LNCaP clone FGC (cell line): ENCODE results near the gene SCPEP1.
"Not testable (repeated sequence)": the region's sequence is repeated elsewhere in the genome, so short reads cannot be mapped to it uniquely, and the experiment has no call there.

Experiments
- DNase-seq: peaks from one replicate; pipeline ENCODE4 v3.0.0-alpha.2; 2011; ENCODE audit warnings: low read depth
- H3K4me3 ChIP-seq: 2 replicates; pipeline ENCODE4 v1.5.1; 2011; ENCODE audit warnings: mild to moderate bottlenecking, low read depth, low read length, control low read depth
- TF ChIP-seq, protein P1 (sequence below): IDR thresholded peaks from 2 replicates; pipeline ENCODE4 v1.5.1; 2012; ENCODE audit warnings: mild to moderate bottlenecking; ENCODE audit not compliant: control insufficient read depth, insufficient read depth; ENCODE audit errors: extremely low read depth

The SCPEP1 gene

DNA sequence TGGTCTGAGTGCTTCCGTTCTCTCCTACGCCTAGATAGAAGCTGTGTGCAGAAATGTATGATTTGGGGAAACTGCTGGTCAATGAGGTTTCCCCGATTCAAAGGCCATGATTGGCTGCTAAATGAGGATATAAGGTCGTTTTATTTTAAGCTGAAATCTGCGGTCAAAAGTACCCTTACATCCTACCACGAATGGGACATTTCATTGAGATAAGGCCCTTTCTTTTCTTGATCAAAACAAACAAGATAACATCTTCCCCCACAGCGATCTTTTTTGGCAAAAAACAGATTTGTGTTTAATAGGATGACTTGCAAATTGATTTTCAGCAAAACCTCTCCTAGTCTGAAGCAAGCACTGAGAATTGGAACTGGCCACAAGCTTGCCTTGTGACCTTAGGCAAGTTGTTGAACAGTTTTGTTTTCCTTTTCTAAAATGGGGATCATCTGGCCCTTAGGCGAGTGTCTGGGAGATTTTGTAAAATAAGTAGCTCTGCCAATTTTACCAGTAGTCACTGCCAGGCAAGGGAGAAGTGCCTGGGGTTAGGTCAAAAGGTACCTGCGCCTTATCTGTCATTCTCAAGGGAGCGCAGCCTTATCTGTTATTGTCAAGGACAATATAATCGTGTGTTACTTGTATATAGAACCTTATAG, 635 bp downstream of the SCPEP1 start:
- H3K4me3 ChIP-seq, result peak overlapping the region; percentile 54
- DNase-seq, result no peak
- TF ChIP-seq, protein P1, sequence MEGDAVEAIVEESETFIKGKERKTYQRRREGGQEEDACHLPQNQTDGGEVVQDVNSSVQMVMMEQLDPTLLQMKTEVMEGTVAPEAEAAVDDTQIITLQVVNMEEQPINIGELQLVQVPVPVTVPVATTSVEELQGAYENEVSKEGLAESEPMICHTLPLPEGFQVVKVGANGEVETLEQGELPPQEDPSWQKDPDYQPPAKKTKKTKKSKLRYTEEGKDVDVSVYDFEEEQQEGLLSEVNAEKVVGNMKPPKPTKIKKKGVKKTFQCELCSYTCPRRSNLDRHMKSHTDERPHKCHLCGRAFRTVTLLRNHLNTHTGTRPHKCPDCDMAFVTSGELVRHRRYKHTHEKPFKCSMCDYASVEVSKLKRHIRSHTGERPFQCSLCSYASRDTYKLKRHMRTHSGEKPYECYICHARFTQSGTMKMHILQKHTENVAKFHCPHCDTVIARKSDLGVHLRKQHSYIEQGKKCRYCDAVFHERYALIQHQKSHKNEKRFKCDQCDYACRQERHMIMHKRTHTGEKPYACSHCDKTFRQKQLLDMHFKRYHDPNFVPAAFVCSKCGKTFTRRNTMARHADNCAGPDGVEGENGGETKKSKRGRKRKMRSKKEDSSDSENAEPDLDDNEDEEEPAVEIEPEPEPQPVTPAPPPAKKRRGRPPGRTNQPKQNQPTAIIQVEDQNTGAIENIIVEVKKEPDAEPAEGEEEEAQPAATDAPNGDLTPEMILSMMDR, result no peak

DNA sequence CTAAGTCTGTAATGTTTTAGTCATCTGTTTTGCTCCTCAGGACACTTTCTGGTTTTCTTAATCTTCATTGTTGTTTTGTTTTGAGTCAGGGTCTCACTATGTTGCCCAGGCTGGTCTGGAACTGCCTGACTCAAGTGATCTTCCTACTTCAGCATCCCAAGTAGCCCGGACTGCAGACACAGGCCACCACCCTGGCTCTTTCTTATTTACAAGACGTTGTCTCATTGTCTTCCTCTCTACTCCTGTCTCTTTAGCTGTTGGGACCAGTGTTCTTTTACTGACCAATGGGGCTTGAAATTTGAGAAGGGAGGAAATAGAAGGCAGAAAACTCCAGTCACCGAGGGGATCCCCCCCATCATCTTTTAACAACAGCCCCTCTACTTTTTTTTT, 1.2 kb downstream of the SCPEP1 start:
- H3K4me3 ChIP-seq, result peak overlapping the region; percentile 54
- no peak for DNase-seq
- TF ChIP-seq, protein P1, result no peak

DNA sequence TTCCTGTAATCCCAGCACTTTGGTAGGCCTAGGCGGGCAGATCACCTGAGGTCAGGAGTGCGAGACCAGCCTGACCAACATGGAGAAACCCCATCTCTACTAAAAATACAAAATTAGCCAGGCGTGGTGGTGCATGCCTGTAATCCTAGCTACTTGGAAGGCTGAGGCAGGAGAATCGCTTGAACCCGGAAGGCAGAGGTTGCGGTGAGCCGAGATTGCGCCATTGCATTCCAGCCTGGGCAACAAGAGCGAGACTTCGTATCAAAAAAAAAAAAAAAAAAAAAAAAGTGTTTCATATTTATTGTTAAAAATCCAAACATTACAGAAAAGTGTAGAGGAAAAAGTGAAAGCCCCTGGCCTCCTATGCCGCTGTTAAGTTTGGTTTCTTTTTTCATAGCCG, 2.6 kb downstream of the SCPEP1 start:
- DNase-seq, result not testable (repeated sequence)

DNA sequence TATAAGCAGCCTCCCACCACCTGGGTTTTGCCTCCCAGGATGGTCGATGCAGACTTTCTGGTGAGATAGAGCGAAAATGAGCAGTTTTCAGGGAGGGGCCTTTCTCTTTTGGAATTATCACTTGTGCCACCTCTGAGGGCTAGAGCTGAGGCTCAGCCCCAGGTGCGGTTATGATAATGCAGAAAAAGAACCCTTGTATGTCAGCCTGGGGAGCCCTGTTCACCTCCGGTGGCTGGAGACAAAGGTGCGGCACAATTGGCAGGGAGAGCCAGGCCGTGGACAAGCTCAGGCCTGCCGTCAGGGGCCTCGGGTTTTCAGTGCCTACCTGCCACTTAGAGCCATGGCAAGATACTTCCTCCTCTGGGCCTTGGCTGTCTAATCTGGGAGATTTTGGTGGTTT, 4.4 kb downstream of the SCPEP1 start:
- TF ChIP-seq, protein P1, result no peak
- H3K4me3 ChIP-seq, result no peak overlapping the region
- DNase-seq, result no peak

More for the DNA sequence above, 2.6 kb downstream of the SCPEP1 start:
- H3K4me3 ChIP-seq, result not testable (repeated sequence)

DNA sequence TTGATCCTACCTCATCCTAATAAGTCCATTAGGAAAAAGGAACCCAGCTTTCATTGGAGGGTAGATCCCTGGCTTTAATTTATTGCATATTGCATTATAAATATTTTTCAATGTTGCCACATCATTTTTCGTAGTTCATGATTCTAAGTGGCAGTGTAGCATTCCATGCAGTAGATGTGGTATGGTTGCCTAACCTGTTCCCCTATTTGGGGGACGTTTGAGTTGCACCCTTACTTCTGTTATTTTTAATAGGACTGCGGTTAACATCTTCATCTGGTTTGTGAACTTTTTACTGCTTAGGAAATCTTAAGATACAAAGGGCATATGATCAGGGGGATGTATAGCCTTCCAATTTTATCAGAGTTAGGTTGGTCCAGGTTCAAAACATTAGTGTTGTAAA, 5.4 kb downstream of the SCPEP1 start:
- TF ChIP-seq, protein P1, result no peak
- no peak for DNase-seq
- no peak overlapping the region for H3K4me3 ChIP-seq

DNA sequence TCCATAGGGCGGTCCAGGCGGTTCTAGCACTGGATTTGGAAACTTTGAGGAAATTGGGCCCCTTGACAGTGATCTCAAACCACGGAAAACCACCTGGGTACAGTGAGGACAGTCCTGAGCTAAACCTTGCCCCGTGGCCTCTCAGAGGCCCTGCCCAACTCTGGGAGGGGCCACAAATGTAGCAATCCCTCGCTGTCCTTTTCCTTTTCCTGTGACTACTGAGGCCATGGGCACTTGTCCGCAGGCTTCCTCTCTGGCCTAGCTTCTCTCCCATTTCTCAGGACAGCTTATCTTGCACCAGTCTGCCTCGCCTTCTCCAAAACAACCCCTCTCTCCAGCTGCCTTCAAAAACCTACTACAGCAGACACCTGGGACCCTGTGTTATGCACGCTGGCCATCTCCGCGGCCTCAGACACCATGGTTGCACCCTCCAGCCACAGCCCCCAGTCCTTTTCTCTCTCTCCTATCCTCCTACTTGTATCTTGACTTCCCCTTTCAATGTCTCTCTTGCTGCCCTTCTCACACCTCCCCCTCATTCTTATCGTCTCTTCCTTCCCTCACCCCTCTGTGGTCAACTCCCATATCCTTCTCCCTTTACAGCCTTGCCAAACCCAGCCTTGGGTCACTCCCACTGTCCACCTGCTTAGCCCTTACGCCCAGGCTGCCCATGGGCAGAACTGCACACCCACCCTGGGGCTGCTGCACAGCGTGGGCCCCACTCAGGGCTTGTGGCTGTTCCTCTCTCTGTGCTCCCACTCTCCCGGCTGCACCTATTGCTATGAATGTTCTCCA, 7.6 kb downstream of the SCPEP1 start:
- DNase-seq, result no peak
- H3K4me3 ChIP-seq, result no peak overlapping the region
- TF ChIP-seq, protein P1, result no peak

DNA sequence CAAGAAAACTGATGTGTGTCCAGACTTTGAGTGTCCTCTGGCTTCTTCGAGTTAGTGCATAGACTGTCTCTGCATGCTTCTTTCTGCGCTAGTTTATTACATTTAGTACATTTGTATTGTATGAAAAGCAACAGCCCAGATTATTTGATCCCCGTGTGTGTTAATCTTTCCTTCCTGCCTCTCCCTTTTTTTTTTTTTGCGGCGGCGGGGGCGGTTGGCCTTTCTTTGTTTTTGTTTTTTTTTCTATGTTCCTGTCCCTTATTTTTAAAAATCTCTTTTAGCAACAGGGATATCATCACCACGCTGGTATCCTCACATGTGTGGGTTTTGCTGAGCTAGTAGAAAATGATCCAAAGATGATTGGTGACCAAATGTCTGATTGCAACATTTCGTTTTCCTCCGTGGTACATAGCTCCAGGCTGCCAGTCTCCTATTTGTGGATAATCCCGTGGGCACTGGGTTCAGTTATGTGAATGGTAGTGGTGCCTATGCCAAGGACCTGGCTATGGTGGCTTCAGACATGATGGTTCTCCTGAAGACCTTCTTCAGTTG, 9.4 kb downstream of the SCPEP1 start:
- TF ChIP-seq, protein P1, result no peak
- H3K4me3 ChIP-seq, result no peak overlapping the region
- DNase-seq, result no peak
